NCI-H1436 treated with DMSO at 0.1 percent for 48 hours (cell line): Measurements from ENCODE around the gene PCDH11X.
"Not testable (repeated sequence)": the region's sequence is repeated elsewhere in the genome, so short reads cannot be mapped to it uniquely, and the experiment has no call there.

Source experiments
- DNase-seq: peaks from one replicate; lab custom pipeline; 2025; lab: John Stamatoyannopoulos, UW

Gene PCDH11X, protein sequence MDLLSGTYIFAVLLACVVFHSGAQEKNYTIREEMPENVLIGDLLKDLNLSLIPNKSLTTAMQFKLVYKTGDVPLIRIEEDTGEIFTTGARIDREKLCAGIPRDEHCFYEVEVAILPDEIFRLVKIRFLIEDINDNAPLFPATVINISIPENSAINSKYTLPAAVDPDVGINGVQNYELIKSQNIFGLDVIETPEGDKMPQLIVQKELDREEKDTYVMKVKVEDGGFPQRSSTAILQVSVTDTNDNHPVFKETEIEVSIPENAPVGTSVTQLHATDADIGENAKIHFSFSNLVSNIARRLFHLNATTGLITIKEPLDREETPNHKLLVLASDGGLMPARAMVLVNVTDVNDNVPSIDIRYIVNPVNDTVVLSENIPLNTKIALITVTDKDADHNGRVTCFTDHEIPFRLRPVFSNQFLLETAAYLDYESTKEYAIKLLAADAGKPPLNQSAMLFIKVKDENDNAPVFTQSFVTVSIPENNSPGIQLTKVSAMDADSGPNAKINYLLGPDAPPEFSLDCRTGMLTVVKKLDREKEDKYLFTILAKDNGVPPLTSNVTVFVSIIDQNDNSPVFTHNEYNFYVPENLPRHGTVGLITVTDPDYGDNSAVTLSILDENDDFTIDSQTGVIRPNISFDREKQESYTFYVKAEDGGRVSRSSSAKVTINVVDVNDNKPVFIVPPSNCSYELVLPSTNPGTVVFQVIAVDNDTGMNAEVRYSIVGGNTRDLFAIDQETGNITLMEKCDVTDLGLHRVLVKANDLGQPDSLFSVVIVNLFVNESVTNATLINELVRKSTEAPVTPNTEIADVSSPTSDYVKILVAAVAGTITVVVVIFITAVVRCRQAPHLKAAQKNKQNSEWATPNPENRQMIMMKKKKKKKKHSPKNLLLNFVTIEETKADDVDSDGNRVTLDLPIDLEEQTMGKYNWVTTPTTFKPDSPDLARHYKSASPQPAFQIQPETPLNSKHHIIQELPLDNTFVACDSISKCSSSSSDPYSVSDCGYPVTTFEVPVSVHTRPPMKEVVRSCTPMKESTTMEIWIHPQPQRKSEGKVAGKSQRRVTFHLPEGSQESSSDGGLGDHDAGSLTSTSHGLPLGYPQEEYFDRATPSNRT (N-terminal part only)

DNA sequence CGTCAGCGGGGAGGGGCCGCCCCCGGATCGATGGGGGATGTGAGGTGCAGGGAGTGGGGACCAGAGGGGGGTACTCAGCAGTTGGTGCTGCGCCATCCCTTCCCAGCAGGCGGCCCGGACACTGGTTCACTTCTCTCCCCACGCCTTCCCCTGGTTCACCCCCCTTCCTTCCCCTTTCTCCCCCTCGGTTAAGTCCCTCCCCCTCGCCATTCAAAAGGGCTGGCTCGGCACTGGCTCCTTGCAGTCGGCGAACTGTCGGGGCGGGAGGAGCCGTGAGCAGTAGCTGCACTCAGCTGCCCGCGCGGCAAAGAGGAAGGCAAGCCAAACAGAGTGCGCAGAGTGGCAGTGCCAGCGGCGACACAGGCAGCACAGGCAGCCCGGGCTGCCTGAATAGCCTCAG, at the start of gene PCDH11X:
TSS of gene PCDH11X (plus strand) at position 241 of the 400 bp plus-strand sequence. CDS start 56,130 bp downstream, outside the sequence.
- DNase-seq: not testable (repeated sequence)

DNA sequence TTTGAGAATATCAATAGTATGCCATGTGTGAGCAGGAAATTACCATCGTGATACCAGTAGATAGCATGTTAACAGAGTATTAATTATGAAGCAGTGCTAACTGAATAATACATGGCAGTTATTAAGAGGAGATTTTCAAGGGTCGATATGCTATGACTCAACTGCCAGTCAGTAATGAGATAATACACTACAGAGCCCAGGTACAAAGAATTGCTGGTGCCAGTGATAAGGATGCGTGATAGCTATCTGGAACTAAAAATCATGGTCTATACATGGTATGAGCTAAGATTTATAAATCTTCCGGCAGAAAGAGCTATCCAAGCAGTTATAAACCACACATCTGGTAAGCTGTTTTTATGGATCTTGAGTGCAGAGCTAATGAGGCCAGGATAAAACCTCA, 31.7 kb upstream of the PCDH11X start:
- DNase-seq: not testable (repeated sequence)

DNA sequence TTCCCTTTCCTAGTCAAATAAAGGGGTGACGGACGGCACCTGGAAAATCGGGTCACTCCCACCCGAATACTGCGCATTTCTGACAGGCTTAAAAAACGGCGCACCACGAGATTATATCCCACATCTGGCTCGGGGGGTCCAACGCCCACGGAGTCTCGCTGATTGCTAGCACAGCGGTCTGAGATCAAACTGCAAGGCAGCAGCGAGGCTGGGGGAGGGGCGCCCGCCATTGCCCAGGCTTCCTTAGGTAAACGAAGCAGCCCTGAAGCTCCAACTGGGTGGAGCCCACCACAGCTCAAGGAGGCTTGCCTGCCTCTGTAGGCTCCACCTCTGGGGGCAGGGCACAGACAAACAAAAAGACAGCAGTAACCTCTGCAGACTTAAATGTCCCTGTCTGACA, 26.2 kb upstream of the PCDH11X start:
- DNase-seq: not testable (repeated sequence)

DNA sequence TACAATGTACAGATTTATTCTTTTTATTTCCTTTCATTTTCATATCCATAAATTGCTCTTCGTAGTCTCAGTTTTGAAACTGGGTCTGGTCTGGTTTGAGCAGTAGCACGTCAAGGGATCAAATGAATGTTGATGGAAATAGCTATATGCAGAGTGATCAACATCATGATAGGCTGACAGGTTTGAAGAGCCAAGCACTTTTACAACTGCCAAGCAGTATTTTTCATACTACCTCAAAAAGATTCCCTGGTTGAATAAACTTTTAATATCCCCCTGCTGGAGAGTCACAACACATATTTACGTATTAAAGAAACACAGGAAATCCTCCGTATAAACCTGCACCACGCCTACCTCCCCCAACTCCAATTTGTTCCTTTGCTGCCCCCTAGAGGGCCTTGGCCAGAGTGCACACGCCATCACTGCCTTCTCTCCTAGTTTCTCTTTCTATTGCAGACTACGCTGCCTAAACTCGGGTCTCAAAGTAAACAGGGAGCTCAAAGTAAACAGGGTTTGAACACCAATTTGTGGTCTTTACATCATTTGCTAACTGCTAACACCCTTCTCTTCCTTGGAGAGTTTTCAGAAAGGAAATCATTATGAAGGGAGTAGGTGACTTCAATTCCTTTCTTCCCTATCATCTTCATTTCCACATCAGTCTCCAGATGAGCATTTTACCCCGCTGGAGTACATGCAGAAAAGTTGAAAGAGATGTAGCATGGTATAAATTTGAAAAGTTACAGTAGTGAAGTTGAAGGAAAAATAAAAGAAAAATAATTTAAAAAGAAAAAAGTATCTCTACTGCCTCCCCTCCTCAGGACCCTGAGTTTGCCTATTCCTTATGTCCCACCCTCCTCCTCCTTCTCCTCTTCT, 8.3 kb upstream of the PCDH11X start:
- DNase-seq: not testable (repeated sequence)

DNA sequence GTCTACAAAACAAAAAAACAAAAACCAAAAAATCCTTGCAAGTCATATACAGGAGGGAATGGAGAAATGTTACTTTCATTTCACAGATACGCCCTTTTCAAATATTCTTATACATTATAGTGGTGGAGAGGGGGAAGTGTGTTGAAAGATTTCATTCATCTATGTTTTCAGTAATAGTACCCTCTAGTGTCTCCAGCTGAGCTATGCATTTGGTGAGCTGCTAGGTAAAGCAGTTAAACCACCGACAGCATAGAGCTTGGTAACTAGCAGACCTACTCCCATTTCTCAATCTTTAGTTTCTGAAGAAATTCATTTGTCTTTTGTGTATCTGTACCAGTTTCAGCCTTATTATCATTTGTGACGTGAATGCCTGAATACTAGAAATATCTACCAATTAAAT, 5.2 kb upstream of the PCDH11X start:
- not testable (repeated sequence) for DNase-seq

DNA sequence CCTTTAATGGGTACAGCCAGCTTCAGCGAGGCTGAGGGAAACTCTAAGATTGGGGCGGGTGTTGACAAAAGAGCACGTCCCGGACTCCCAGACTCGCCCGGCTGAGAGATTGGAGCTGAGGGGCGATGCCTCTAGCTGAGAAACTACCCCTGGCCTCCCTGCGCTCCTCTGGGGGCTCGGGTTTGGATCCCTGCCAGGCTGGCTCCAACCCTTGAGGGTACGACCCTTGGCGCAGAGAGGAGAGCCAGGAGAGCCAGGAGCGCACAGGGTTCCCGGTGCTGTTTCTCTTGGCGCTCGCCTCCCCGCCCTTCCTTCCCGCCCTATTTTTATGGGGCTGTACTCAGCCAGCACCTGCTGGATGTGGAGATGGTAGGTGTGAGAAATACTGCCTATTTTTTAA, 833 bp downstream of the PCDH11X start:
- not testable (repeated sequence) for DNase-seq

DNA sequence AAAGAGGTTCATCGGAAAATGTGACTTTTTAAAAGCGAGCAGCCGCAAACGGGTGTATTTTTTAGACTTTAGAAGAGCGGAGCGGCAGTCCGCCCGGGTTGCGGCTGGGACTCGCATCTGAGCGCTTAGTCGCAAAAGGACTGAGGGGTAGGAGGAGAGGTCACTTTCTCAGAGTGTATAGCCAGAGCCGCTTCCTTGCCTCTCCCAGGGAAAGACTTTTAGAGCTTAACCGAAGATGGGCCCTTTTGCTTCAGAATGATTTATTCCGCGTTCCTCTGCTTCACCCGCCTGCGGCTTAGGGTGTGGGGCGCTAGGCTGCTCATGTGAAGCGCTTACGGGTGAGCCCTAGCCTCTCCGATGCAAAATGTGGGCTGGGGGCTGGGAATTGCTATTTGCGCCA, 1.5 kb downstream of the PCDH11X start:
- DNase-seq: not testable (repeated sequence)

DNA sequence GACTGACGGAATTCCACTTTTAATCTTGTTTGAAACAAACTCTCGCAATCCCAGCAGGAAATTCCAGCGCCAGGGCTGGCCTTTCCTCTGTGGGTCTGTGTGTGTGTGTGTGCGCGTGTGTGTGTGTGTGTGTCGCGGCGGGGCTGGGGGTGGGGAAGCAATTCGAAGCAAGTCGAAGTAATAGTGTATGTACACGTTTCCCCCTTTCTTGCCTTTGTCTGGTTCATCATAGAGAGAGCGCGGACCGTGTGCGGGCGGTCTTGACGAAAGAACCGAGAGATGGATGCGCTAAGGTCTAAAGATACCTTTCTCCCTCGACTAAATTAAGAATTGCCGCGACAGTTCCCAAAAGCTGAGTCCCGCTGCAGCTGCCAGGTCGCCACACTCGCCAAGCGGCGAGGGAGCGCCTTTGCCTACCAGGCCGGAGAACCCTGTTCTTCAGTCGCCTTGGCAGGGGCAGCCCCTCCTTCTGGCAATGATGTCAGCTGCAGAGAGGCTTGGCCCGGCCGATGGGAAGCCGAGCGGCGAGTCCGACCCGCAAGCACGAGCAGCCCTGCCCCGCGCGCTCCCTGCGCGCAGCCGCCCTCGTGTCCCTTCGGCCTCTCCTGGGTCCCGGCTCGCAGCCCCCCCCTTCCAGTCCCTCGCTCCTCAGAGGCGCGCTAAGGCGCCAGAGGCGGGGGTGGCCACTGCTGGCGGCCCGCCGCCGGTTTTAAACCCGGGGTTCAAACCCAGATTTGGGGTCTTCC, 2.6 kb downstream of the PCDH11X start:
- DNase-seq: not testable (repeated sequence)

DNA sequence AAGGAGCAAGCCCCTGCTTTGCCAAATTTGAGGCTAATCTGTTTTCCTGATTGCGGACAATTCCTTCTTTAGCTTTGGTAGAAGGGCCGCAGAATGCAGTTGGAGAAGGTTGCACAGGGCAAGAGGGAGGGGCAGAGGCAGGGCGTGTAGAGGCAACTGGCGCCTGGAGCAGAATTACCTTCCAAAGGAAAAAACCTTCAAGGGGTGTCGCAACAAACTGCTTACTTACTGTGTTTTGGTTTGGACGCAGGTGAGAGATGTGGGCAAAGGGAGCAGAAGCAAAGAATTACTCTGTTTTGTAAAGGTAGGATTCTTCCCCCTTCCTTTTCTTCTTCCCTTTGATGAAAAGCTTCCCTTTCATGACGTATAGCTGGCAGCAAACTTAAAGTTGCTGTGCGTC, 3.6 kb downstream of the PCDH11X start:
- DNase-seq: not testable (repeated sequence)

DNA sequence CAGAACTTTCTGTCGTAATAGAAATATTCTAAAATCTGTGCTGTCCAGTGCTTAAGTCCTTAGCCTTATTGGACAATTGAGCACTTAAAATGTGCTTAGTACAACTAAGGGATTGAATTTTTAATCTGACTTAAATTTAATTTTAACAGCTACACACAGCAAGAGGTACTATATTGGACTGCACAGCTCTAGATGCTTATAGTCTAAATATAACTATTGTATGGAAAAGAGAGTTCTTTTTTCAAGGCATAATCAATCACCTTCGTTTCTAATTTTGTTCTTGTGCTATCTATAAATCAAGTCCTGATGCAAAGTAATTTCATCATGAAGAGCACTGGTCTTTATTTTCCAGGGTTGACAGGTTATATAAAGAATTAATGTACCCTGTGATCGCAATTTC, 38.4 kb downstream of the PCDH11X start:
- DNase-seq: not testable (repeated sequence)

DNA sequence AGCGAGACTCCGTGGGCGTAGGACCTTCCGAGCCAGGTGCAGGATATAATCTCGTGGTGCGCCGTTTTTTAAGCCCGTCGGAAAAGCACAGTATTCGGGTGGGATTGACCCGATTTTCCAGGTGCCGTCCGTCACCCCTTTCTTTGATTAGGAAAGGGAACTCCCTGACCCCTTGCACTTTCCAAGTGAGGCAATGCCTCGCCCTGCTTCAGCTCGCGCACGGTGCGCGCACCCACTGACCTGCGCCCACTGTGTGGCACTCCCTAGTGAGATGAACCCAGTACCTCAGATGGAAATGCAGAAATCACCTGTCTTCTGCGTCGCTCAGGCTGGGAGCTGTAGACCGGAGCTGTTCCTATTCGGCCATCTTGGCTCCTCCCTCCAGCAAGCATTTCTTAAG, 46.1 kb downstream of the PCDH11X start:
- DNase-seq: not testable (repeated sequence)
